ENCODE measurements around the gene MRPL37.

Gene MRPL37

DNA sequence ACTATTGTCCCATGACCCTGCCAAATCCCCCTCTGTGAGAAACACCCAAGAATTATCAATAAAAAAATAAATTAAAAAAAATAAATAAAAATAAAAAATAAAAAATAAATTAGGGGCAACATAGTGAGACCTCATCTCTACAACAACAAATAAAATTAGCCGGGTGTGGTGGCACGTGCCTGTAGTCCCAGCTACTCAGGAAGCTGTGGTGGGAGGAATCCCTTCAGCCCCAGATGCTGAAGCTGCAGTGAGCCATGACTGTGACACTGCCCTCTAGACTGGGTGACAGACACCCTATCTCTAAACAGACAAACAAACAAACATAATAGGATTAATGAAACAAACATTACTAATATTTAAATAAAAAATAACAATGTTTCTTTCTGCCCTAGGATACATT lies 34.3 kb downstream of the MRPL37 start:
- H3K9ac ChIP-seq (ENCODE audit: low read length), result no peak overlapping the region
- TF ChIP-seq EZH2 (IDR thresholded peaks at IDR 0.05; ENCODE audit: borderline replicate concordance, low read length), result no peak
- TF ChIP-seq, protein P1, sequence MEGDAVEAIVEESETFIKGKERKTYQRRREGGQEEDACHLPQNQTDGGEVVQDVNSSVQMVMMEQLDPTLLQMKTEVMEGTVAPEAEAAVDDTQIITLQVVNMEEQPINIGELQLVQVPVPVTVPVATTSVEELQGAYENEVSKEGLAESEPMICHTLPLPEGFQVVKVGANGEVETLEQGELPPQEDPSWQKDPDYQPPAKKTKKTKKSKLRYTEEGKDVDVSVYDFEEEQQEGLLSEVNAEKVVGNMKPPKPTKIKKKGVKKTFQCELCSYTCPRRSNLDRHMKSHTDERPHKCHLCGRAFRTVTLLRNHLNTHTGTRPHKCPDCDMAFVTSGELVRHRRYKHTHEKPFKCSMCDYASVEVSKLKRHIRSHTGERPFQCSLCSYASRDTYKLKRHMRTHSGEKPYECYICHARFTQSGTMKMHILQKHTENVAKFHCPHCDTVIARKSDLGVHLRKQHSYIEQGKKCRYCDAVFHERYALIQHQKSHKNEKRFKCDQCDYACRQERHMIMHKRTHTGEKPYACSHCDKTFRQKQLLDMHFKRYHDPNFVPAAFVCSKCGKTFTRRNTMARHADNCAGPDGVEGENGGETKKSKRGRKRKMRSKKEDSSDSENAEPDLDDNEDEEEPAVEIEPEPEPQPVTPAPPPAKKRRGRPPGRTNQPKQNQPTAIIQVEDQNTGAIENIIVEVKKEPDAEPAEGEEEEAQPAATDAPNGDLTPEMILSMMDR (IDR thresholded peaks at IDR 0.05; ENCODE audit: low read length), result no peak
- no peaks in the 10 kb centered on the region for H3K9me3 ChIP-seq (ENCODE audit: low read length)
- H3K4me1 ChIP-seq (ENCODE audit: insufficient read depth, low read length, severe bottlenecking), result no peaks in the 10 kb centered on the region
- H3F3A ChIP-seq (ENCODE audit: insufficient read depth, low read length), result no peaks in the 10 kb centered on the region
- H4K20me1 ChIP-seq (ENCODE audit: insufficient read depth, low read length), result no peaks in the 10 kb centered on the region
- no peak overlapping the region for H3K4me2 ChIP-seq (ENCODE audit: low read length)
- H3K27ac ChIP-seq (ENCODE audit: low read depth, low read length, poor library complexity, severe bottlenecking), result no peak overlapping the region
- H3K27me3 ChIP-seq (ENCODE audit: insufficient read depth, low read length), result no peaks in the 10 kb centered on the region
- no peak overlapping the region for H3K4me3 ChIP-seq (ENCODE audit: low read depth, low read length, poor library complexity, severe bottlenecking)
- H3K36me3 ChIP-seq (ENCODE audit: insufficient read depth, low read length), result no peaks in the 10 kb centered on the region
- no peaks in the 10 kb centered on the region for H3K79me2 ChIP-seq (ENCODE audit: insufficient read depth, low read length)
- H2AFZ ChIP-seq (ENCODE audit: low read length), result no peak overlapping the region
- H3K9me2 ChIP-seq (ENCODE audit: low read depth, low read length), result no peaks in the 10 kb centered on the region

DNA sequence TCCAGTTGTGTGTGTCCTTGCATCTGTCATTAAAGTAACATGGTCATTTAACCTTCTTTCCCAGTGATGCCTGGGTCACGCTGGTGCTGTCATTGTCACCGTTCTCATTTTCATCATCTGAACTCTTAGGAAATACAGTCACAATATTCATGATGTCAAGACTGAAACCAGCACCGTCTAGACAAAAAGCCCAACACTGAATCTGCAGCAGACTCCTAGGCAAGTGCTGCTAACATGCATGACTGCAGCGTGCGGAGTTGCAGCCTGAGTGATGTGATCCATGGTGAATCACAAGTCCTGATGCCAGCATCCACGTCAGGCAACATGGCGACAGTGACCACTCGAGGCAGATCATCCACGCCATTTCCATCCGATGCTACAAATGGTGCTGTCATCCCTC lies 37.6 kb downstream of the MRPL37 start:
- Histone ChIP-seq H3K27ac (ENCODE audit: low read depth, low read length, poor library complexity, severe bottlenecking) (no peak overlapping the region), H3K36me3 (ENCODE audit: insufficient read depth, low read length) (no peaks in the 10 kb centered on the region)

DNA sequence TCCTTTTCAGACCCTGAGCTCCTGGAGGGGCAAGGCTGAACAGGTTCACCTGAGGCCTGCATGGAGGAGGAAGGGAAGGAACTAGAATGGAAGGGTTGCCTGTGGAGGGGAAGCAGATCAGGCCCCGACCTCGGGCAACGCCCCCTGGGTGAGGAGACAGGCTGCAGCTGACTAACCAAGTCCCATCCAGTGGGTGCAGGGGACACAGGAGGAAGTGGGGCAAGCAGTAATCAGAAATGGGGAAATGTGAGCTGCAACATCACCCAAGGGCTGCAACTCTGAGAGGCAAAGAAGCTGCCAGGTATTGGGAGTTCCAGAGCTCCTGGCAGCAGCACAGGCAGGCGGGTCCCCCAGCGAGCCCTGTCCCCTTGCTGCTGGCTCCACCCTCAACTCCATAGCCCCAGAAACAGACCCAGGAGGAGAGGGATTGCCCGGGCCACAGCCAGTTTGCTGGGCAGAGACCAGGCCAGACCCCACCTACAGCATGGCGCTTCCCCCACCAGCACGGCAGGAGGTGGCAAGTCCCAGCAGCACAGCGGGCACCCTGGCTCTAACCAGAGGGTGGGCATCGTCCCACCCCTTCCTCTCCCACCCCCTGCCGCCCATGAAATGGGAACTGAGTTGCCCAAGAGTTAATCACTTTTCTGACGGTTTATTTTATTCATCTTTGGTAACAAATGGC lies 38.5 kb downstream of the MRPL37 start:
- Histone ChIP-seq H3K27ac (ENCODE audit: low read depth, low read length, poor library complexity, severe bottlenecking) (no peak overlapping the region), H3K9ac (ENCODE audit: low read length) (no peak overlapping the region), H3K4me3 (ENCODE audit: low read depth, low read length, poor library complexity, severe bottlenecking) (no peak overlapping the region), H4K20me1 (ENCODE audit: insufficient read depth, low read length) (no peaks in the 10 kb centered on the region), H3K4me1 (ENCODE audit: insufficient read depth, low read length, severe bottlenecking) (no peaks in the 10 kb centered on the region), H3F3A (ENCODE audit: insufficient read depth, low read length) (no peaks in the 10 kb centered on the region), H3K9me3 (ENCODE audit: low read length) (no peaks in the 10 kb centered on the region), H3K4me2 (ENCODE audit: low read length) (no peak overlapping the region), H3K36me3 (ENCODE audit: insufficient read depth, low read length) (no peaks in the 10 kb centered on the region), H3K9me2 (ENCODE audit: low read depth, low read length) (no peaks in the 10 kb centered on the region), H2AFZ (ENCODE audit: low read length) (no peak overlapping the region), H3K79me2 (ENCODE audit: insufficient read depth, low read length) (no peaks in the 10 kb centered on the region), H3K27me3 (ENCODE audit: insufficient read depth, low read length) (no peaks in the 10 kb centered on the region)
- no peak for TF ChIP-seq EZH2 (IDR thresholded peaks at IDR 0.05; ENCODE audit: borderline replicate concordance, low read length)
- TF ChIP-seq, protein P1 (IDR thresholded peaks at IDR 0.05; ENCODE audit: low read length), result no peak

More for the DNA sequence above, 37.6 kb downstream of the MRPL37 start:
- no peak overlapping the region for H2AFZ ChIP-seq (ENCODE audit: low read length)
- H3K9me3 ChIP-seq (ENCODE audit: low read length), result no peaks in the 10 kb centered on the region
- no peak overlapping the region for H3K9ac ChIP-seq (ENCODE audit: low read length)
- H3K4me3 ChIP-seq (ENCODE audit: low read depth, low read length, poor library complexity, severe bottlenecking), result no peak overlapping the region
- TF ChIP-seq, protein P1 (IDR thresholded peaks at IDR 0.05; ENCODE audit: low read length), result no peak
- TF ChIP-seq EZH2 (IDR thresholded peaks at IDR 0.05; ENCODE audit: borderline replicate concordance, low read length), result no peak
- no peaks in the 10 kb centered on the region for H4K20me1 ChIP-seq (ENCODE audit: insufficient read depth, low read length)
- H3K79me2 ChIP-seq (ENCODE audit: insufficient read depth, low read length), result no peaks in the 10 kb centered on the region
- no peaks in the 10 kb centered on the region for H3K9me2 ChIP-seq (ENCODE audit: low read depth, low read length)
- no peaks in the 10 kb centered on the region for H3F3A ChIP-seq (ENCODE audit: insufficient read depth, low read length)
- H3K4me1 ChIP-seq (ENCODE audit: insufficient read depth, low read length, severe bottlenecking), result no peaks in the 10 kb centered on the region
- H3K4me2 ChIP-seq (ENCODE audit: low read length), result no peak overlapping the region
- no peaks in the 10 kb centered on the region for H3K27me3 ChIP-seq (ENCODE audit: insufficient read depth, low read length)
